Activated T-helper 2 cell treated with anti-CD3 and anti-CD28 coated beads, Interferon-gamma antibody, Interleukin-2, Interleukin-4, amounts not matched to agents 10 μg/mL and 5 μg/mL and 100 μg/mL, durations not matched to agents 14 hours and 24 hours and 36 hours (primary cell): Measurements from ENCODE around the gene SPAG7. TPM values are rescaled to one million over a fixed set of nuclear protein-coding genes. Genes with fewer than 3 reads are reported as not detected.

Experiments
- DNase-seq: peaks from one replicate; pipeline ENCODE4 v3.0.0; 2021; ENCODE audit warnings: low spot score
- H3K27ac Mint-ChIP-seq: one replicate; pipeline ENCODE4 v1.8.0; 2021; ENCODE audit warnings: mixed read lengths
- H3K27me3 Mint-ChIP-seq: one replicate; pipeline ENCODE4 v1.8.0; 2021; ENCODE audit warnings: low read depth, mixed read lengths
- H3K36me3 Mint-ChIP-seq: one replicate; pipeline ENCODE4 v1.8.0; 2021; ENCODE audit warnings: low read depth, mixed read lengths
- H3K4me1 Mint-ChIP-seq: one replicate; pipeline ENCODE4 v1.8.0; 2021; ENCODE audit warnings: low read depth, mixed read lengths
- H3K4me3 Mint-ChIP-seq: one replicate; pipeline ENCODE4 v1.8.0; 2021; ENCODE audit warnings: low read depth, mild to moderate bottlenecking, moderate library complexity, mixed read lengths
- H3K9me3 Mint-ChIP-seq: one replicate; pipeline ENCODE4 v1.8.0; 2021; ENCODE audit warnings: mixed read lengths
- intact Hi-C: fragments of 100-400 bp; cut with micrococcal nuclease; formaldehyde crosslinking; loops from one replicate; pipeline ENCODE4 v1.15.1; 2023
- total RNA-seq: library from RNA; stranded (reverse); gene quantifications from 2 replicates; pipeline ENCODE4 v1.2.3, GENCODE V29; 2022

The SPAG7 gene
- 66.5 and 70.4 TPM in 2 replicates for total RNA-seq

- Mint-ChIP-seq H3K4me3 (no peak within 1 kb of the TSS), H3K9me3 (no peaks in the 10 kb centered on the region), H3K36me3 (peaks cover 26% of the 10 kb centered on the region), H3K27ac (peak within 1 kb of the TSS; percentile 72), H3K4me1 (peaks cover 35% of the 10 kb centered on the region), H3K27me3 (no peaks in the 10 kb centered on the region)
- intact Hi-C loops = loop anchor here (1.0 to 2.0 kb wide), 4 partner anchors 19 to 59 kb away; partner anchors contain the start of genes CAMTA2, PFN1, RNF167 and SLC25A11
- DNase-seq = peak; percentile 94
Measured at GRCh38 chr17:4967539-4968485, at the start of gene SPAG7. Gene SPAG7, minus strand, starts transcription at chr17:4967817. Its CDS starts 13 bp downstream, at chr17:4967804.

DNA sequence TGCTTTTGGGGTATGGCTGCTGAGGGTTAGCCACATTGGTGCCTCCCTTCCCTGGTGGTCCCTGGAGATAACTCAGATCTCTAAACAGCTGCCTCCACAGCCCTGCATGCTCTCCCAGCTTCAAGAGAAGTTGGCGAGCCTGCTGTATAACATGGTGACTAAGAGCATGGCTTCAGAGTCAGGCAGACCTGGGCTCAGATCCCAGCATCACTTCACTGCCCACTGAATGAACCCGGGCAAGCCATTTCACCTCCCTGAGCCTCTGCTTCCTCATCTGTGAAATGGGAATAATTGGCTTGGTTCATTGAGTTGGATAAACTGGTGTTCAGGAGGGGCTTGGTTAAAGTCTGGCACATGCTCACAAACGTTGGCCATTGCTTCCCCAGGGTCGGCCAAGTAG, 46.7 kb upstream of the SPAG7 start:
- Mint-ChIP-seq H3K4me1 (peaks cover 17% of the 10 kb centered on the region), H3K27ac (no peak overlapping the region), H3K36me3 (peaks cover 46% of the 10 kb centered on the region), H3K9me3 (no peaks in the 10 kb centered on the region), H3K27me3 (no peaks in the 10 kb centered on the region), H3K4me3 (no peak overlapping the region)
- DNase-seq = no peak
- intact Hi-C loops = no loop called here

DNA sequence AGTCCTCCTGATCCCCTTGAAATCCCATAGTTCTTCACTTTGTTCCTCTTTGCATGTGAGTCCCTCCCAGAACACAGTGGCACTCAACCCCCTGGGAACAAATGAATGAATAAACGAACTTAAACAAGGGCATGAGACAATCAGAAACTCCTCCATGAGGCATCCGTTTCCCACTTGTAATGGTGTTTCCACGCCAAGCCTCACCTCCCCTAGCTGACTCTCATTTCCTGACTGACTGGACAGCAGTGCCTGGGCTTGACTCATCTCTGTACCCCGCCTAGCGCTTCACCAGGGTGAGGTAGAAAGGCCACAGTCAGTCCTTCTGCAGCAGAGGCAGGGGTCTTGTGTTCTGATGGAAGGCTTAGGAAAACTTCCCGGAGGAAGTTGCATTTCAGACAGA, 44.3 kb upstream of the SPAG7 start:
- no peaks in the 10 kb centered on the region for H3K9me3 Mint-ChIP-seq
- H3K36me3 Mint-ChIP-seq = peaks cover 56% of the 10 kb centered on the region
- H3K27ac Mint-ChIP-seq = peak overlapping the region; percentile 79
- no peak for DNase-seq
- intact Hi-C loops = no loop called here
- peaks cover 13% of the 10 kb centered on the region for H3K4me1 Mint-ChIP-seq
- H3K27me3 Mint-ChIP-seq = no peaks in the 10 kb centered on the region
- no peak overlapping the region for H3K4me3 Mint-ChIP-seq

DNA sequence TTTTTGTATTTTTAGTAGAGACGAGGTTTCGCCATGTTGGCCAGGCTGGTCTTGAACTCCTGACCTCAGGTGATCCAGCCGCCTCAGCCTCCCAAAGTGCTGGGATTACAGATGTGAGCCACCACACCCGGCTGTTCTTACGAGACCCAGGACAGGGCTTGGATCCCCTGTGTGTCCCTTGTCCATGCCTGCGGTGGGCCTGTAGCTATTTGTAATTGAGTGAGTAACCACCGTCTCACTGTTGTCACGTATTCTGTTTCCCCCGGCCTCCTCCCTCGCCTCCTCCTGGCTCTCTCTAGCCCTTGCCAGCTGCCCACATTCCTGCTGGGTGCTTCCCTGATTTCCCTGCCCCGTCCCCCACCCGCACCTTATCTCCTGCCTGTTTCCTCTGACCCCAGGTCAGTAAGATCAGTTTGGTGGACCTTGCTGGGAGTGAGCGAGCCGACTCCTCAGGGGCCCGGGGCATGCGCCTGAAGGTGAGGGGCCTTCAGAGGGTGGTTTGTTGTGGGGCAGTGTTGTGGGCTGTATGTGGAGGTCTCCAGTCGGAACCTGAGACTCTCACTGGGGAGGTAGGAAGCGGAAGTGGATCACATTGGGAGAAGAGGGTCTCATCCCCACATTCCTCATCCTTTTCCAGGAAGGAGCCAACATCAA, 35.7 kb upstream of the SPAG7 start:
- Mint-ChIP-seq H3K27me3 (no peaks in the 10 kb centered on the region), H3K4me1 (peaks cover 6% of the 10 kb centered on the region), H3K27ac (no peak overlapping the region), H3K36me3 (peaks cover 71% of the 10 kb centered on the region), H3K4me3 (no peak overlapping the region), H3K9me3 (no peaks in the 10 kb centered on the region)
- no peak for DNase-seq
- intact Hi-C loops = no loop called here

- Mint-ChIP-seq H3K36me3 (peaks cover 60% of the 10 kb centered on the region), H3K27ac (no peak overlapping the region), H3K27me3 (no peaks in the 10 kb centered on the region), H3K4me3 (no peak overlapping the region), H3K4me1 (peaks cover 6% of the 10 kb centered on the region), H3K9me3 (no peaks in the 10 kb centered on the region)
- no peak for DNase-seq
- intact Hi-C loops = no loop called here
Measured at GRCh38 chr17:5002121-5002788, 34.6 kb upstream of the SPAG7 start.

GRCh38 chr17:5000237-5000639, 32.6 kb upstream of the SPAG7 start:
- Mint-ChIP-seq H3K4me3 (no peak overlapping the region), H3K4me1 (peaks cover 10% of the 10 kb centered on the region), H3K27ac (no peak overlapping the region), H3K9me3 (no peaks in the 10 kb centered on the region), H3K27me3 (no peaks in the 10 kb centered on the region), H3K36me3 (peaks cover 48% of the 10 kb centered on the region)
- no peak for DNase-seq
- intact Hi-C loops = no loop called here

- Mint-ChIP-seq H3K27me3 (no peaks in the 10 kb centered on the region), H3K27ac (peak overlapping the region; percentile 18), H3K4me3 (peak overlapping the region; percentile 86), H3K9me3 (no peaks in the 10 kb centered on the region), H3K36me3 (peaks cover 42% of the 10 kb centered on the region), H3K4me1 (peaks cover 12% of the 10 kb centered on the region)
- DNase-seq = no peak
- intact Hi-C loops = loop anchor here (5.0 kb wide), 1 partner anchor 33 kb away; no protein-coding TSS in a partner anchor
Measured at GRCh38 chr17:4999430-5000093, 31.9 kb upstream of the SPAG7 start.

GRCh38 chr17:4998732-4999429, 31.3 kb upstream of the SPAG7 start:
- Mint-ChIP-seq H3K27ac (peak overlapping the region; percentile 38), H3K27me3 (no peaks in the 10 kb centered on the region), H3K4me1 (peaks cover 12% of the 10 kb centered on the region), H3K36me3 (peaks cover 35% of the 10 kb centered on the region), H3K9me3 (no peaks in the 10 kb centered on the region), H3K4me3 (peak overlapping the region; percentile 86)
- DNase-seq = no peak
- intact Hi-C loops = loop anchor here (5.0 kb wide), 1 partner anchor 33 kb away; no protein-coding TSS in a partner anchor

GRCh38 chr17:4998027-4998731, 30.6 kb upstream of the SPAG7 start:
- Mint-ChIP-seq H3K4me1 (peaks cover 12% of the 10 kb centered on the region), H3K27ac (no peak overlapping the region), H3K4me3 (peak overlapping the region; percentile 86), H3K27me3 (no peaks in the 10 kb centered on the region), H3K9me3 (no peaks in the 10 kb centered on the region), H3K36me3 (peaks cover 28% of the 10 kb centered on the region)
- DNase-seq = no peak
- intact Hi-C loops = loop anchor here (5.0 kb wide), 1 partner anchor 34 kb away; no protein-coding TSS in a partner anchor

DNA sequence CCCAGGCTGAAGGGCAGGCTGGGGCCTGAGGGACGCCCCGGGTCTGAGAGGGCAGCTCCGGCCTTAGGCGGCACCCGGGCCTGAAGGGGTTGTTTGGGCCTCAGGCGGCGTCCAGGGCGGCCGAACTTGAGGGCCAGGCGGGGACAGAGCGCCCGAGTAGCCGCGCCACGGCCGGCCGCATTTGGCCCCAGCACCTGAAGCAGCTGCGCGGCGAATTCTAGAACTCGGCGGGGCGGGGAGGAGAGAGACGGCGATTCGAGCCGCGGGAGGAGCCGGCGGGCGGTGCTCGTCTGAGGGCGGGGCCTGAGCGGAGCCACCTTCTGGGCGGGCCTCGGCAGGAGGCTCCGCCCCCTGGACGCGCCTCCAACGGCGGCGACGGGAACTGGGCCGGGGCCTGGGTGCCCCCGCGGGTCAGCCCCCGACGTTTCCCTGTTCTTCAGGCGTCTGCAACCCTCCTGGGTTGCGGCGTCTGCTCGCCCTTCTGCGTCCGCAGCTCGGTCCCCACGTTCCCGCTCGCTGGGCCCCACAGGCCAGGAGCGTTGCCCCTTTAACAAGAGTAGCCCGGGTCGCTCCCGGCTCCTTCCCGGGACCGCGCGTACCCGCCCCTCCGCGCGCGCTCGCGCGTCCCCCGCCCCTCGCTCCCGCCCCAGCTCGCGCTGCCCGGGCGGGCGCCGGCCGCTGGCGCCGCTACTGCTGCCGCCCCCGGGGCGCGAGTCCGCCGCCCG, 29.8 kb upstream of the SPAG7 start, which contains the start of the genes INCA1 and KIF1C:
Gene INCA1, minus strand, starts transcription at position 221 of the 725 bp plus-strand sequence. CDS start 3,085 bp downstream, outside the sequence.
Gene KIF1C, plus strand, starts transcription at position 649 of the 725 bp plus-strand sequence. CDS start 2,297 bp downstream, outside the sequence.
- Mint-ChIP-seq H3K36me3 (peaks cover 21% of the 10 kb centered on the region), H3K27me3 (no peaks in the 10 kb centered on the region), H3K4me1 (peaks cover 12% of the 10 kb centered on the region), H3K9me3 (no peaks in the 10 kb centered on the region), H3K4me3 (peak within 1 kb of the TSS; percentile 86), H3K27ac (peak within 1 kb of the TSS; percentile 62)
- peak; percentile 89 for DNase-seq
- intact Hi-C loops = loop anchor here (1.0 to 5.0 kb wide), 3 partner anchors 10 to 57 kb away; partner anchors contain the start of genes CAMTA2, RNF167 and SLC25A11
